Pancreas (tissue), 10 donors: ENCODE data around the gene SYCP2. TPM values are rescaled to one million over a fixed set of nuclear protein-coding genes. Genes with fewer than 3 reads are reported as not detected.
A peak's percentile ranks its signal among the peaks of the same experiment; 100 is the strongest.

Experiments used
- ATAC-seq, 4 donors: fragments of 200-7000 bp; cut with Tn5 transposase; one replicate each; pipeline versions ENCODE4 v1.8.0 to v1.9.1; 2020; ENCODE audit warnings: mild to moderate bottlenecking in 4 of 4, moderate library complexity in 4 of 4
- DNase-seq, 6 donors: peaks; one replicate each; pipeline ENCODE4 v3.0.0-alpha.2; 2020
- FAIRE-seq: peaks from 2 replicates; lab custom pipeline; 2012; peaks lifted over from hg19 to GRCh38; lab: Jason Lieb, UNC
- H3K27ac ChIP-seq, 4 donors: fragments of 200-600 bp; sonication (generic); 1 replicate in 3 of 4; 2 replicates in 1 of 4; pipeline versions ENCODE4 v1.5.0 to v1.8.0; 2020
- H3K27me3 ChIP-seq, 4 donors: fragments of 200-600 bp; one replicate each; pipeline ENCODE4 v1.8.0; 2021
- H3K36me3 ChIP-seq, 3 donors: fragments of 200-600 bp; sonication (generic) in 1 of 3; one replicate each; pipeline versions ENCODE4 v1.5.0 to v1.8.0; 2020 to 2021
- H3K4me1 ChIP-seq, 3 donors: fragments of 200-600 bp; one replicate each; pipeline ENCODE4 v1.8.0; 2021
- H3K4me3 ChIP-seq, 4 donors: fragments of 200-600 bp; sonication (generic) in 2 of 4; one replicate each; pipeline versions ENCODE4 v1.5.0 to v1.8.0; 2020 to 2021
- H3K9me3 ChIP-seq, 4 donors: fragments of 200-600 bp; one replicate each; pipeline ENCODE4 v1.8.0; 2021
- WGBS, 2 donors: extraction: QIAGEN DNeasy Blood & Tissue Kit; methylation state at CpG; one replicate each; pipeline ENCODE4 v1.1.7; 2013; 5-methylcytosine and 5-hydroxymethylcytosine counted together
- intact Hi-C, 3 donors: fragments of 100-400 bp; cut with DNase I; formaldehyde crosslinking; loops; one replicate each; pipeline versions ENCODE4 v1.11.1 to v1.14.2; 2022
- polyA plus RNA-seq, 2 donors: library from polyadenylated mRNA; stranded (reverse); fragments of 200-250 nt; gene quantifications; one replicate each; pipeline ENCODE4 v1.2.3, GENCODE V29; 2013
- total RNA-seq, 6 donors: library from RNA; stranded (reverse); fragmentation: NEBNext Ultra II Directional in 4 of 6; extraction: Animal tissue kit (Norgen Biotek cat#: 25700) in 4 of 6; gene quantifications; one replicate each; pipeline versions ENCODE4 v1.2.1 to v1.2.4, GENCODE V29; 2021 to 2023
- TF ChIP-seq, protein P1 (sequence below), 4 donors: fragments of 200-600 bp; sonication (generic) in 3 of 4; IDR thresholded peaks; one replicate each; pipeline versions ENCODE4 v1.5.0 to v1.8.0; 2021; ENCODE audit warnings: antibody characterized with exemption in 4 of 4
- donor health status: healthy with polysubstance abuse.
- donor health status: DM: no; HTN: no; CAD: no; lungs with moderate emphysema.
- donor health status: DM: no; HTN: no; CAD: no.
- donor health status: control.
- donor health status: control.
- donor health status: Bipolar disorder and iron deficiency.
- donor health status: DM: yes; HTN: yes; CAD: no.
- donor health status: DM: no; HTN: no; CAD: no.
- donor health status: DM: no; HTN: no; CAD: no.
- donor health status: DM: yes; HTN: yes; CAD: no.

SYCP2 gene
- total and polyA plus RNA-seq, 8 donors, result 1.3 to 4.7 (median 3.2) TPM

DNA sequence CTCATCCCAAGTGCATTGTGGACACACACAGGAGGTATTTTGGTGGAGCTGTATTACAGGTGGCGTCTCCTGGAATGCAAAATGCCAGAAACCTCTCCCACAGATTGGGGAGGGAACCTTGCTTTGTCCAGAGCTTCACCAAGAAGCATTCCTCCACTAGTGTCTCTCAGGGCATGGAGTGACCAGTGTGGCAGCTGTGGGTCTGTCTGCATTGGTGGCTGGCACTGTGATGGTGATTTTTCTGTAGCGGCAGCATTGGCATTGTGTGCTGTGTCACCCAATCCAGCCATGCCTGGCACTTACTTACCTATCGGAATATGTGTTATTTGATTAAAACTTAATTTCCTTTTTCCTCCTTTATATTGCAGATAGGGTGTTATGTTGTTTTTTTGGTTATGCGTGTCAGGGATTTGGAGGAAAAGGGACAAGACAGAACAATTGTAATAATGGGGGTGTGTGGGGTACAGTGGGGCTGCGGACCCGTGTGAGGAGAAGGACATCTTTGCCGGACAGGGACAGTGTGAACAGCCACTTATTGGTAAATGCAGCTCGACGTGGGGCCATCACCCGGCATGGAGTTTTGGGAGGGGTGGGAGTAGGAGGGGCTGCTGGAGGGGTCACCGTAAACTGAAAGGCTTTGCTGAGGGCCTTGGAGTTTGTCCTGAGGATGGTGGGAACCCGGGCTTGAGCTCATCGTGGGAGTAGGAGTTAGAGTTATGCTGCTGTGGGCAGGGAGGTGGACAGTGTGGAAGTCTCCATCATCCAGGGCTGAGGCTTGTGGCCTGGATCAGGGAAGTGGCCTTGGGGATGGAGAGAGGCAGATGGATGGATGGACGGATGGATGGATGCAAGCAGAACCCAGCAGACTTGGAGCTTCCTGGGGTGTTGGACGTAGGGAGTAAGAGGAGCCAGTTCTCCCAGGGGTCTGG lies 105.0 kb downstream of the SYCP2 start:
- H3K27me3 ChIP-seq, result no peaks in the 10 kb centered on the region
- TF ChIP-seq, protein P1, sequence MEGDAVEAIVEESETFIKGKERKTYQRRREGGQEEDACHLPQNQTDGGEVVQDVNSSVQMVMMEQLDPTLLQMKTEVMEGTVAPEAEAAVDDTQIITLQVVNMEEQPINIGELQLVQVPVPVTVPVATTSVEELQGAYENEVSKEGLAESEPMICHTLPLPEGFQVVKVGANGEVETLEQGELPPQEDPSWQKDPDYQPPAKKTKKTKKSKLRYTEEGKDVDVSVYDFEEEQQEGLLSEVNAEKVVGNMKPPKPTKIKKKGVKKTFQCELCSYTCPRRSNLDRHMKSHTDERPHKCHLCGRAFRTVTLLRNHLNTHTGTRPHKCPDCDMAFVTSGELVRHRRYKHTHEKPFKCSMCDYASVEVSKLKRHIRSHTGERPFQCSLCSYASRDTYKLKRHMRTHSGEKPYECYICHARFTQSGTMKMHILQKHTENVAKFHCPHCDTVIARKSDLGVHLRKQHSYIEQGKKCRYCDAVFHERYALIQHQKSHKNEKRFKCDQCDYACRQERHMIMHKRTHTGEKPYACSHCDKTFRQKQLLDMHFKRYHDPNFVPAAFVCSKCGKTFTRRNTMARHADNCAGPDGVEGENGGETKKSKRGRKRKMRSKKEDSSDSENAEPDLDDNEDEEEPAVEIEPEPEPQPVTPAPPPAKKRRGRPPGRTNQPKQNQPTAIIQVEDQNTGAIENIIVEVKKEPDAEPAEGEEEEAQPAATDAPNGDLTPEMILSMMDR (IDR thresholded peaks at IDR 0.05), result no peak
- DNase-seq (peak in 1 of 6 donors; percentile 22), ATAC-seq (no peak), FAIRE-seq (no peak)
- intact Hi-C loops, result no loop called here
- no peak overlapping the region for H3K27ac ChIP-seq
- no peaks in the 10 kb centered on the region for H3K9me3 ChIP-seq
- WGBS, 2 donors, result 72 to 78% methylated on average over 15 of the region's 15 CpGs
- H3K36me3 ChIP-seq, result no peaks in the 10 kb centered on the region
- H3K4me1 ChIP-seq, result peaks cover 0 to 7% (median 0%) of the 10 kb centered on the region in 3 donors
- H3K4me3 ChIP-seq, result no peak overlapping the region

DNA sequence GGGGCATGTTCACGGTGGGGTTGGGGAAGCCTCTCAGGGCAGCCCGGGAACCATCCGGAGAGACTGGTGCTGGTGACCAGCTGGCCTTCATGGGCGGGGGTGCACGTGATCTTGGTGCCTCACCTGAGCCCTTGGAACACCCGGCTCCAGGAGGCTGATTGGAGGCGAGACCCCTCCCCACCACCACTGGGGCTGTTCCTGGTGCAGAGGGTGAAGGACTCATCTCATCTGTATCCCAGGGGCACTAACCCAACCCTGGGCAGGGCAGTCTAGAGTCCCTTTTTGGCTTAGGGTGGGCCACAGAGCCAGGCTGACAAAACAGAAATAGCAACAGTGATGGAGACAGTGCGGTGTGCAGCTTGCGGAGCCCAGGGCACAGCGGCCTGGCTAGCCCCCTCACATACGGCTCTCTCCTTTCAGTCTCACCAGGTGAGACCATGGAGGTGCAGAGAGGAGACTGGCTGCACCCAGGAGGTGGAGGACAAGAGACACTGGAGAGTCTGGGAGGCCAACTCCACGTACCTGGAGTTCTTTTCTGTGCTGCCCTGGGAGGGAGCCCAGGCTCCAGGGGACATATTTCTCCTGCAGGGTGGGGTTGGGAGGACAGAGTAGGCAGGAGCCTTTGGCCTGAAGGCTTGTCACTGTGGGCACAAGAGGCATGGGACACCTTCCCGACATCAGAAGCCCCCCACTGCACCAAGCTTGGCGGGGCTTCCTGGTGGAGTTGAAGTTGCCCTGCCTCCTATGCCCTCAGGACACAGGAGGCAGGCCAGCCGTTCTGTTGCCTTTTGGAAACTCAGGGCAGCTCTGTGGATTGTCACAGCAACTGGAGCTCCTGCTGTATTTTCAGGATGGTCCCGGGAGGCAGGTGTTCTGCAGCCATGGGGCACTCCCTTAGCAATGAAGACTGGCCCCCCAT lies 106.0 kb downstream of the SYCP2 start:
- ATAC-seq, result no peak

DNA sequence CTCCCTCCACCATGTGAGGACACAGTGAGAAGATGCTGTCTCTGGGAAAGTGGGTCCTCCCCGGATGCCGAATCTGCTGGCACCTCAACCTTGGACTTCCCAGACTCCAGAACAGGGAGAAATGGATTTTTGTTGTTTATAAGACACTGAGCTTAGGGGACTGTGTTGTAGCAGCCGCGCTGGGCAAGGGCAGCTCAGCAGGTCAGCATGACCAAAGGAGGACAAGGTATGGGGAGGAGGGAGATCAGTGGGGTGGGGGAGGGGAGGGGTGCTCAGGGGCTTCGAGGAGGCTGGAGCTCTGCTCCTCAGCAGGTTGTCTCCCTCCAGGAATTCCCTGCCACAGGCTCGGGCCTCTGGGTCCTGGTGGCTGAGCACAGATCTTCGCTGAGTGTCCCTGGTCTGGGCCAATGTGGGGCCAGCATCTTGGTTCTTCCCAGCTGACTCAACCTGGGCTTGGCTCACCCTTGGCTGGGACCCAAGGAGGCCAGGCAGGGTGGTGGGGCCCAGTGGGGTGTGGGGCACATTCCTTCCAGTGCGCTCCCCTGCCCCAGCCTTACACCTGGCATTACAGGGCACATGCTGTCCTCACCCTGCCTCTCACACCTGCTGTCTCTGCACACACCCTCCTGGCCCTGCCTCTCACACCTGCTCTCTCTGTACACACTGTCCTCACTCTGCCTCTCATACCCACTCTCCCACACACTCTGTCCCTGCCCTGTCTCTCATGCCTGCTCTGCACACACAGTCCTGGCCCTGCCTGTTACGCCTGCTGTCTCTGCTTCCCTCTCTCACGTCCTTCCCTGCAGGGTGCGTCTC lies 107.3 kb downstream of the SYCP2 start:
- H3K36me3 ChIP-seq, result no peaks in the 10 kb centered on the region
- TF ChIP-seq, protein P1 (IDR thresholded peaks at IDR 0.05), result no peak
- no peak overlapping the region for H3K27ac ChIP-seq
- peak in 2 of 6 donors; percentile 42 to 55 for DNase-seq
- H3K9me3 ChIP-seq, result no peaks in the 10 kb centered on the region
- peaks cover 0 to 7% (median 0%) of the 10 kb centered on the region in 3 donors for H3K4me1 ChIP-seq
- intact Hi-C loops, result no loop called here
- 67 to 79% methylated on average over 11 of the region's 11 CpGs for WGBS, 2 donors
- H3K4me3 ChIP-seq, result no peak overlapping the region
- FAIRE-seq, result no peak
- peak; percentile 50 to 78 (median 67) for ATAC-seq
- no peaks in the 10 kb centered on the region for H3K27me3 ChIP-seq

More for the DNA sequence above, 106.0 kb downstream of the SYCP2 start:
- Histone ChIP-seq H3K4me1 (peaks cover 0 to 7% (median 0%) of the 10 kb centered on the region in 3 donors), H3K27me3 (no peaks in the 10 kb centered on the region), H3K9me3 (no peaks in the 10 kb centered on the region), H3K36me3 (no peaks in the 10 kb centered on the region), H3K27ac (no peak overlapping the region), H3K4me3 (no peak overlapping the region)
- 73 to 79% methylated on average over 16 of the region's 16 CpGs for WGBS, 2 donors
- peak in 1 of 6 donors; percentile 35 for DNase-seq
- FAIRE-seq, result no peak
- intact Hi-C loops, result no loop called here
- TF ChIP-seq, protein P1 (IDR thresholded peaks at IDR 0.05), result no peak

DNA sequence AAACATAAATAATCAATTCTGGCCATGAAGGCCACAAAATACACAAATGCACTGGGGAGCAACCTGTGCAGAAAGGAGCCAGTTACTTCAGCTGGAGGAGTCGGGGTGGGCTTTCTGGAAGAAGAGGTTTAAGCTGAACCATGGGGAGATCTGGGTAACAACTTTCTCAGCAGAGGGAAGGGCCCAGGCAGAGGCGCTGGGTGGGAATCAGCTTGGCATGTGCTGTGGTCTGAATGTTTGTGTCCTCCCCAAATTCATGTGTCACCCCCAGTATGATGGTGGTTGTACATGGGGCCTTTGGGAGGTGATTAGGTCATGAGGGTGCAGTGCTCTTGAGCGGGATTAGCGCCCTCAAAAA lies 107.9 kb downstream of the SYCP2 start:
- WGBS, 2 donors, result 96 to 97% methylated on average over 4 of the region's 4 CpGs
- FAIRE-seq, result no peak
- no peak for ATAC-seq

More for the DNA sequence above, 107.9 kb downstream of the SYCP2 start:
- no peak overlapping the region for H3K27ac ChIP-seq
- DNase-seq, result peak in 1 of 6 donors; percentile 27
- TF ChIP-seq, protein P1 (IDR thresholded peaks at IDR 0.05), result no peak
- H3K4me3 ChIP-seq, result no peak overlapping the region
- H3K4me1 ChIP-seq, result peaks cover 0 to 7% (median 0%) of the 10 kb centered on the region in 3 donors
- H3K36me3 ChIP-seq, result no peaks in the 10 kb centered on the region
- H3K27me3 ChIP-seq, result no peaks in the 10 kb centered on the region
- no peaks in the 10 kb centered on the region for H3K9me3 ChIP-seq
- intact Hi-C loops, result no loop called here
